Brain microvascular endothelial cell (primary cell): ENCODE results near the gene ANKRD39.

ENCODE experiments used
- DNase-seq: peaks from one replicate; pipeline ENCODE4 v3.0.0-alpha.2; 2020
- H3K27ac ChIP-seq: fragments of 250-450 bp; sonication (Bioruptor Pico); 2 replicates; pipeline ENCODE4 v1.5.1; 2020; ENCODE audit warnings: mild to moderate bottlenecking, moderate library complexity
- H3K27me3 ChIP-seq: fragments of 250-450 bp; sonication (Bioruptor Pico); replicated peaks from 2 replicates; pipeline ENCODE4 v1.5.1; 2020; ENCODE audit warnings: mild to moderate bottlenecking
- H3K36me3 ChIP-seq: fragments of 250-450 bp; sonication (Bioruptor Pico); replicated peaks from 2 replicates; pipeline ENCODE4 v1.5.1; 2020; ENCODE audit warnings: mild to moderate bottlenecking
- H3K4me3 ChIP-seq: 2 replicates; pipeline ENCODE4 v1.5.1; 2011; ENCODE audit warnings: low read depth, mild to moderate bottlenecking, control low read depth, low read length, moderate library complexity
- in situ Hi-C: cut with HindIII; loops from 2 replicates; pipeline ENCODE4 v1.10.0; 2017; ENCODE audit warnings: low sequenced_read_pairs, low pct_ligation_motif_present
- TF ChIP-seq, protein P1 (sequence below): IDR thresholded peaks from 2 replicates; pipeline ENCODE4 v1.5.1; 2011; ENCODE audit warnings: low read depth, mild to moderate bottlenecking, moderate library complexity, low read length, control low read depth, inconsistent platforms; ENCODE audit errors: missing control alignments

The ANKRD39 gene

DNA sequence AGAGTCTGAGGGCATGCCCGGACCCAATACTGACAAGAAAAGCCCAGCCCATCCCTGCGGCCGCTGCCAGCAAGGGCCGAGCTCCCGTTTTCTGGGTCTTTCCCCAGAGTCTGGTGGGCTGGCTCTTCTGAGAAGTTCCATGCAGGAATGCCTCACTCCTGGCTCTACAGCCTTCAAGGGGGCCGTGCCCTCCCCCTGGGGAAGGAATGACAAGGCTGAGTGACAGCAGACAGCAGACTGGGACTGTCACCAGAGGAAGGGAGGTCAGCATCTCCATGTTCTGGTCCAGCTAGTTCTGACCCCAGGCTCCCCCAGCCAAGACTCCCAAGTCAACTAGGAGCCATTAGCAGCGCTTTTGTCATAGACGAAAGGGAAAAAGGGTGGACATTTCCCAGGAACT lies 25.1 kb upstream of the ANKRD39 start:
- Histone ChIP-seq H3K36me3 (no peaks in the 10 kb centered on the region), H3K27me3 (no peaks in the 10 kb centered on the region), H3K27ac (no peak overlapping the region), H3K4me3 (no peak overlapping the region)
- TF ChIP-seq, protein P1, sequence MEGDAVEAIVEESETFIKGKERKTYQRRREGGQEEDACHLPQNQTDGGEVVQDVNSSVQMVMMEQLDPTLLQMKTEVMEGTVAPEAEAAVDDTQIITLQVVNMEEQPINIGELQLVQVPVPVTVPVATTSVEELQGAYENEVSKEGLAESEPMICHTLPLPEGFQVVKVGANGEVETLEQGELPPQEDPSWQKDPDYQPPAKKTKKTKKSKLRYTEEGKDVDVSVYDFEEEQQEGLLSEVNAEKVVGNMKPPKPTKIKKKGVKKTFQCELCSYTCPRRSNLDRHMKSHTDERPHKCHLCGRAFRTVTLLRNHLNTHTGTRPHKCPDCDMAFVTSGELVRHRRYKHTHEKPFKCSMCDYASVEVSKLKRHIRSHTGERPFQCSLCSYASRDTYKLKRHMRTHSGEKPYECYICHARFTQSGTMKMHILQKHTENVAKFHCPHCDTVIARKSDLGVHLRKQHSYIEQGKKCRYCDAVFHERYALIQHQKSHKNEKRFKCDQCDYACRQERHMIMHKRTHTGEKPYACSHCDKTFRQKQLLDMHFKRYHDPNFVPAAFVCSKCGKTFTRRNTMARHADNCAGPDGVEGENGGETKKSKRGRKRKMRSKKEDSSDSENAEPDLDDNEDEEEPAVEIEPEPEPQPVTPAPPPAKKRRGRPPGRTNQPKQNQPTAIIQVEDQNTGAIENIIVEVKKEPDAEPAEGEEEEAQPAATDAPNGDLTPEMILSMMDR, result no peak
- in situ Hi-C loops, result no loop called here
- DNase-seq, result no peak

DNA sequence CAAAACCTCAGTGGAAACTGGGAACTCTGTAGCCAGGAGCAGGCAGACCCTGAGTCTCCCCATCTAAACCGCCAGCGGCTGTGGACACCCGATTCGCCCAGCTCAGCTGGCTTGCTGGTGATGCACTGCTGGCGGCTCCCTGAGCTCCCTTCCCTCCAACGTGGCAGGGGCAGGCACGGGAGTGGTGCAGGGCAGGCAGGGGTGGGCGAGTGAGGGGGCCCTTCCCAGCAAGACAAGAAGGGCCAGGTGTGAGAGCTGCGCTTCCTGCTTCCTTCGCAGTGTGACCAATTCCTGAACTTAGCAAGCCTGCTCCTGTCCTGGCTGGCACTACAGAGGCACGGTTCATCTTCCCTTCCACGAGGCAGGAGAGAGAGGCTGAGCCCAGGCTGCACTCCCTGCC lies 24.4 kb upstream of the ANKRD39 start:
- TF ChIP-seq, protein P1, result no peak
- no peaks in the 10 kb centered on the region for H3K27me3 ChIP-seq
- no peaks in the 10 kb centered on the region for H3K36me3 ChIP-seq
- DNase-seq, result no peak
- no peak overlapping the region for H3K27ac ChIP-seq
- in situ Hi-C loops, result no loop called here
- H3K4me3 ChIP-seq, result no peak overlapping the region

DNA sequence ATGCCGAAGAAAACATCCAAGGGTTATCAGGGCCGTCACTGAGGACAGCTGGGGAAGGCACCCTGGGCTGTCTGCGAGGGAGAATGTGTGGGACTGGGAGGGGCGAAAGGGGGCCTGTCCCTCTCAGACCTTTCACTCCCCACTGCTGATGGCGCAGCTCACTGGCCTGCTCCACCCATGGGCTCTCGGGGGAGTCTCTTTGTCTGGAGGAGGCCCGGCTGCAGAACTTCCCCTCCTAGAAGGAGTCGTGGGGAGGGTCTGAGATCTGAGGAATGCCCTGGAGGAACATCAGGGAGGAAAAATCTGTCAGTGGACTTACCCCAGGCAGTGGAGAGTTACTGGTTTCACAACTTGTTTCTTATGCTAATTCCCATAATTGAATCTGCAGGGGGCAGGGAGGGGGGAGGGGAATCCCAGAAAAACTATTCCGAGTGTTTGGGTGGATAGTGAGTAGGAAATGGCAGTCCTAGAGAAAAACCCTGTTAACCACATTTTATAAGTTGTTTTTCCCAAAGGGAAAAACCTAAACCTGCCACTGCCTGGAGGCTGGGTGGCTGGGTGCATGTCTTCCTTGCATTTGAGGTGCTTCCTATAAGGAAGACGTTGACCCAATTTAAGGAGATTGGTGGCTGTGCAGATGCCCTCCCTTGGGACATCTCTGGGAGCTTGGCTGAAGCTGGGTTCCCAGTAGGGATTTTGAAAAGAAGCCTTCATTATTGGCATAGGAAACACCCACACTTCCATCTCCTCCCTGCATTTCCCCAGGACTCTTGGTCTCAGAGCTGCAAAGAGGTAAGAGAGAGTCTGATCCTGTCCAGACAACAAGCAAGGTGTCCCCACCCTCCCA lies 23.8 kb upstream of the ANKRD39 start:
- TF ChIP-seq, protein P1, result no peak
- no peak overlapping the region for H3K27ac ChIP-seq
- H3K27me3 ChIP-seq, result no peaks in the 10 kb centered on the region
- DNase-seq, result no peak
- H3K4me3 ChIP-seq, result no peak overlapping the region
- in situ Hi-C loops, result no loop called here
- no peaks in the 10 kb centered on the region for H3K36me3 ChIP-seq

DNA sequence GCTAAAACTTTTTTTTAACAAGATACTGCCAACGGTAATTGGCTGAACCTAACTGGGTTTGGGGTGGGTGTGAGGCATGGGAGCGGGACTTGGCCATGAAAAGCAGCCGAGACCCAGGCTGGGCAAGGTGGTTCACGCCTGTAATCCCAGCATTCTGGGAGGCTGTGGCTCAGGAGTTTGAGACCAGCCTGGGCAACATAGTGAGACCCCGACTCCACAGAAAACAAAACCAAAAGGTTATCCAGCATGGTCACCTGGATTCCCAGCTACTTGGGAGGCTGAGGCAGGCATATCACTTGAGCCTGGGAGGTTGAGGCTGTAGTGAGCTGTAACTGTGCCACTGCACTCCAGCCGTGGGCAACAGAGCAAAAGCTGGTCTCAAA lies 23.1 kb upstream of the ANKRD39 start:
- in situ Hi-C loops, result no loop called here
- Histone ChIP-seq H3K27ac (no peak overlapping the region), H3K36me3 (no peaks in the 10 kb centered on the region), H3K4me3 (no peak overlapping the region), H3K27me3 (no peaks in the 10 kb centered on the region)
- no peak for DNase-seq
- TF ChIP-seq, protein P1, result no peak

DNA sequence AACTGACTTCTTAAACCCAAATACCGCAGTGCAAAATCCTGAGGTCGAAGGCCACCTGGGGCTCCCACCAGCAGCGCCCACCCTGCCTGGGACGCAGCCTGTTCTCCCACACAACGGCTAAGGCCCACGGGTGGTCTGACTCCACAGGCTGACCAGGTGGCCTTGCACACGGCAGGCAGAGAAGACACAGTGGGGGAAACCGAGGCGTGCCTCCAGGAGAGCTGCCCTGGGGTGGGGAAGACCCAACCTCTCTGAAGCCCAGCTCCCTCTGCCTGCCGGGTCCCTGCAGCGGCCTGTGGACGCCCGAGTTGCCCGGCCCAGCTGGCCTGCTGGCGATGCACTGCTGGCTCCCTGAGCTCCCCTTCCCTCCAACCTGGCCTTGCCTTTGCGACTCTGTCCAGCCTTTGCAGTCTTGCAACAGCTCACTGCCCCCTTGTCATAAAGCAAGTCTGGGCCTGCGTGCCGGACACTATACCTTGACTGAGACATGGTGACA lies 21.8 kb upstream of the ANKRD39 start:
- no peaks in the 10 kb centered on the region for H3K27me3 ChIP-seq
- no peak overlapping the region for H3K4me3 ChIP-seq
- no peaks in the 10 kb centered on the region for H3K36me3 ChIP-seq
- TF ChIP-seq, protein P1, result no peak
- no peak for DNase-seq
- in situ Hi-C loops, result no loop called here
- no peak overlapping the region for H3K27ac ChIP-seq
